ENCODE measurements around the gene DCAKD. TPM values are rescaled to one million over a fixed set of nuclear protein-coding genes. Genes with fewer than 3 reads are reported as not detected.

DCAKD gene
- total and polyA plus RNA-seq, 3 experiments from 2014 or later: 17.6 to 32.5 (median 31.3) TPM

- Mint-ChIP-seq H3K4me3 (no peak overlapping the region), H3K4me1 (peaks cover 0 to 5% (median 3%) of the 10 kb centered on the region in 3 donors), H3K27me3 (peaks cover 30 to 72% of the 10 kb centered on the region in 2 donors), H3K27ac (no peak overlapping the region), H3K36me3 (no peaks in the 10 kb centered on the region), H3K9me3 (peaks cover 0 to 2% (median 0%) of the 10 kb centered on the region in 5 donors)
- no peaks in the 10 kb centered on the region for H3K9me3 ChIP-seq (ENCODE audit: low read length)
- H3K4me3 ChIP-seq (ENCODE audit: low read length): no peak overlapping the region
- H3K4me1 ChIP-seq (ENCODE audit: insufficient read depth, low read length): peaks cover 2% of the 10 kb centered on the region
- no peak for DNase-seq
- CTCF ChIA-PET: interaction anchor here (2.1 kb wide), 1 partner anchor 22 kb away, joined by 5 read pairs; no protein-coding TSS in a partner anchor
- POLR2A ChIA-PET: no interaction called here
- no peak overlapping the region for H3K27ac ChIP-seq (ENCODE audit: low read depth, low read length)
- H3K27me3 ChIP-seq (ENCODE audit: insufficient read depth, low read length, poor library complexity, severe bottlenecking): no peaks in the 10 kb centered on the region
- H3K36me3 ChIP-seq (ENCODE audit: insufficient read depth, low read length): no peaks in the 10 kb centered on the region
Measured at GRCh38 chr17:44992242-44992939, 59.0 kb downstream of the DCAKD start.

GRCh38 chr17:44990994-44991393 lies 60.4 kb downstream of the DCAKD start:
- Mint-ChIP-seq H3K9me3 (no peaks in the 10 kb centered on the region), H3K4me3 (no peak overlapping the region), H3K36me3 (no peaks in the 10 kb centered on the region), H3K4me1 (peaks cover 0 to 8% (median 3%) of the 10 kb centered on the region in 3 donors), H3K27me3 (peaks cover 34 to 68% of the 10 kb centered on the region in 2 donors), H3K27ac (no peak overlapping the region)
- no peak for DNase-seq
- no peaks in the 10 kb centered on the region for H3K9me3 ChIP-seq (ENCODE audit: low read length)
- peaks cover 4% of the 10 kb centered on the region for H3K27me3 ChIP-seq (ENCODE audit: insufficient read depth, low read length, poor library complexity, severe bottlenecking)
- H3K27ac ChIP-seq (ENCODE audit: low read depth, low read length): no peak overlapping the region
- H3K4me3 ChIP-seq (ENCODE audit: low read length): no peak overlapping the region
- CTCF ChIA-PET: no interaction called here
- no peaks in the 10 kb centered on the region for H3K36me3 ChIP-seq (ENCODE audit: insufficient read depth, low read length)
- peaks cover 5% of the 10 kb centered on the region for H3K4me1 ChIP-seq (ENCODE audit: insufficient read depth, low read length)
- POLR2A ChIA-PET: no interaction called here

- H3K4me3 Mint-ChIP-seq: no peak overlapping the region
- Histone ChIP-seq H3K27ac (ENCODE audit: low read depth, low read length) (no peak overlapping the region), H3K27me3 (ENCODE audit: insufficient read depth, low read length, poor library complexity, severe bottlenecking) (peaks cover 10% of the 10 kb centered on the region), H3K4me3 (ENCODE audit: low read length) (no peak overlapping the region), H3K36me3 (ENCODE audit: insufficient read depth, low read length) (no peaks in the 10 kb centered on the region), H3K4me1 (ENCODE audit: insufficient read depth, low read length) (peaks cover 5% of the 10 kb centered on the region), H3K9me3 (ENCODE audit: low read length) (no peaks in the 10 kb centered on the region)
- peaks cover 0 to 8% (median 3%) of the 10 kb centered on the region in 3 donors for H3K4me1 Mint-ChIP-seq
- no peak overlapping the region for H3K27ac Mint-ChIP-seq
- DNase-seq: no peak
- no peaks in the 10 kb centered on the region for H3K36me3 Mint-ChIP-seq
- ChIA-PET POLR2A (no interaction called here), CTCF (no interaction called here)
- H3K9me3 Mint-ChIP-seq: no peaks in the 10 kb centered on the region
- peaks cover 37 to 63% of the 10 kb centered on the region in 2 donors for H3K27me3 Mint-ChIP-seq
Measured at GRCh38 chr17:44989552-44990138, 61.8 kb downstream of the DCAKD start.

GRCh38 chr17:44988044-44988942 lies 63.1 kb downstream of the DCAKD start:
- ChIA-PET CTCF (no interaction called here), POLR2A (no interaction called here)
- Mint-ChIP-seq H3K36me3 (no peaks in the 10 kb centered on the region), H3K27ac (no peak overlapping the region), H3K4me3 (no peak overlapping the region), H3K4me1 (peaks cover 0 to 8% (median 0%) of the 10 kb centered on the region in 3 donors), H3K9me3 (no peaks in the 10 kb centered on the region), H3K27me3 (peaks cover 37 to 51% of the 10 kb centered on the region in 2 donors)
- no peaks in the 10 kb centered on the region for H3K36me3 ChIP-seq (ENCODE audit: insufficient read depth, low read length)
- H3K4me3 ChIP-seq (ENCODE audit: low read length): no peak overlapping the region
- peaks cover 5% of the 10 kb centered on the region for H3K4me1 ChIP-seq (ENCODE audit: insufficient read depth, low read length)
- no peaks in the 10 kb centered on the region for H3K9me3 ChIP-seq (ENCODE audit: low read length)
- no peak overlapping the region for H3K27ac ChIP-seq (ENCODE audit: low read depth, low read length)
- H3K27me3 ChIP-seq (ENCODE audit: insufficient read depth, low read length, poor library complexity, severe bottlenecking): peaks cover 10% of the 10 kb centered on the region
- DNase-seq: no peak

GRCh38 chr17:44983563-44983962 lies 67.9 kb downstream of the DCAKD start:
- no peak for DNase-seq
- peaks cover 0 to 8% (median 0%) of the 10 kb centered on the region in 3 donors for H3K4me1 Mint-ChIP-seq
- H3K27me3 Mint-ChIP-seq: peaks cover 31 to 37% of the 10 kb centered on the region in 2 donors
- peaks cover 17% of the 10 kb centered on the region for H3K27me3 ChIP-seq (ENCODE audit: insufficient read depth, low read length, poor library complexity, severe bottlenecking)
- no peak overlapping the region for H3K27ac Mint-ChIP-seq
- H3K9me3 Mint-ChIP-seq: peaks cover 0 to 2% (median 0%) of the 10 kb centered on the region in 5 donors
- CTCF ChIA-PET: no interaction called here
- H3K4me1 ChIP-seq (ENCODE audit: insufficient read depth, low read length): peaks cover 5% of the 10 kb centered on the region
- H3K4me3 Mint-ChIP-seq: no peak overlapping the region
- H3K9me3 ChIP-seq (ENCODE audit: low read length): no peaks in the 10 kb centered on the region
- POLR2A ChIA-PET: interaction anchor here (0.6 kb wide), 1 partner anchor 313 kb away, joined by 6 read pairs; no protein-coding TSS in a partner anchor
- no peaks in the 10 kb centered on the region for H3K36me3 ChIP-seq (ENCODE audit: insufficient read depth, low read length)
- H3K36me3 Mint-ChIP-seq: peaks cover 0 to 4% (median 1%) of the 10 kb centered on the region in 3 donors
- no peak overlapping the region for H3K27ac ChIP-seq (ENCODE audit: low read depth, low read length)
- no peak overlapping the region for H3K4me3 ChIP-seq (ENCODE audit: low read length)

GRCh38 chr17:44982113-44982702 lies 69.2 kb downstream of the DCAKD start:
- CTCF ChIA-PET: no interaction called here
- H3K9me3 Mint-ChIP-seq: peaks cover 0 to 2% (median 0%) of the 10 kb centered on the region in 5 donors

GRCh38 chr17:44981221-44981968 lies 70.0 kb downstream of the DCAKD start:
- ChIA-PET POLR2A (no interaction called here), CTCF (no interaction called here)
- H3K9me3 Mint-ChIP-seq: peaks cover 0 to 2% (median 0%) of the 10 kb centered on the region in 5 donors
- Histone ChIP-seq H3K9me3 (ENCODE audit: low read length) (no peaks in the 10 kb centered on the region), H3K4me1 (ENCODE audit: insufficient read depth, low read length) (no peaks in the 10 kb centered on the region), H3K4me3 (ENCODE audit: low read length) (no peak overlapping the region), H3K27me3 (ENCODE audit: insufficient read depth, low read length, poor library complexity, severe bottlenecking) (peaks cover 22% of the 10 kb centered on the region), H3K36me3 (ENCODE audit: insufficient read depth, low read length) (no peaks in the 10 kb centered on the region), H3K27ac (ENCODE audit: low read depth, low read length) (no peak overlapping the region)
- no peak for DNase-seq
- peaks cover 0 to 4% (median 1%) of the 10 kb centered on the region in 3 donors for H3K36me3 Mint-ChIP-seq
- peaks cover 19 to 35% of the 10 kb centered on the region in 2 donors for H3K27me3 Mint-ChIP-seq
- H3K4me1 Mint-ChIP-seq: no peaks in the 10 kb centered on the region
- no peak overlapping the region for H3K27ac Mint-ChIP-seq
- no peak overlapping the region for H3K4me3 Mint-ChIP-seq

More at GRCh38 chr17:44982113-44982702, 69.2 kb downstream of the DCAKD start:
- no peak overlapping the region for H3K4me3 Mint-ChIP-seq
- H3K4me1 Mint-ChIP-seq: peaks cover 0 to 1% (median 0%) of the 10 kb centered on the region in 3 donors
- Histone ChIP-seq H3K27ac (ENCODE audit: low read depth, low read length) (no peak overlapping the region), H3K9me3 (ENCODE audit: low read length) (no peaks in the 10 kb centered on the region), H3K4me3 (ENCODE audit: low read length) (no peak overlapping the region), H3K4me1 (ENCODE audit: insufficient read depth, low read length) (peaks cover 2% of the 10 kb centered on the region), H3K27me3 (ENCODE audit: insufficient read depth, low read length, poor library complexity, severe bottlenecking) (peaks cover 25% of the 10 kb centered on the region), H3K36me3 (ENCODE audit: insufficient read depth, low read length) (no peaks in the 10 kb centered on the region)
- POLR2A ChIA-PET: no interaction called here
- H3K27ac Mint-ChIP-seq: peak overlapping the region in 1 of 8 donors; percentile 1
- DNase-seq: no peak
- peaks cover 0 to 4% (median 1%) of the 10 kb centered on the region in 3 donors for H3K36me3 Mint-ChIP-seq
- peaks cover 22 to 32% of the 10 kb centered on the region in 2 donors for H3K27me3 Mint-ChIP-seq

Measured in CD8-positive, alpha-beta memory T cell (primary cell).